HG02623 (cell line): ENCODE data around the gene ZNF837.
"Not testable (repeated sequence)": the region's sequence is repeated elsewhere in the genome, so short reads cannot be mapped to it uniquely, and the experiment has no call there.

Experiments used
- ATAC-seq: cut with Tn5 transposase; IDR thresholded peaks from one replicate; pipeline ENCODE4 v1.9.1; 2021; ENCODE audit warnings: moderate library complexity; ENCODE audit not compliant: unreplicated experiment

ZNF837 gene

GRCh38 chr19:58380662-58381459 is at the start of gene ZNF837:
Gene ZNF837 (minus strand): TSS chr19:58381030. CDS start chr19:58369332, 11,698 bp downstream.
- ATAC-seq: peak; percentile 78

GRCh38 chr19:58429745-58430144 is 48.9 kb upstream of the ZNF837 start:
- no peak for ATAC-seq

GRCh38 chr19:58428617-58429016 is 47.8 kb upstream of the ZNF837 start:
- no peak for ATAC-seq

GRCh38 chr19:58417071-58417470 is 36.2 kb upstream of the ZNF837 start:
- ATAC-seq: no peak

- ATAC-seq: no peak
Observed at GRCh38 chr19:58416604-58417003, 35.8 kb upstream of the ZNF837 start.

- no peak for ATAC-seq
Observed at GRCh38 chr19:58409010-58409790, 28.4 kb upstream of the ZNF837 start.

- ATAC-seq: peak; percentile 93
Observed at GRCh38 chr19:58408152-58409009, 27.6 kb upstream of the ZNF837 start, which contains the start of gene ZNF584. Gene ZNF584 (plus strand): TSS chr19:58408649. CDS start chr19:58409148, 499 bp downstream.

GRCh38 chr19:58407658-58408151 is 26.9 kb upstream of the ZNF837 start:
- ATAC-seq: no peak

- no peak for ATAC-seq
Observed at GRCh38 chr19:58406818-58407657, 26.2 kb upstream of the ZNF837 start.

- ATAC-seq: not testable (repeated sequence)
Observed at GRCh38 chr19:58403920-58404478, 23.2 kb upstream of the ZNF837 start.

GRCh38 chr19:58401840-58402421 is 21.1 kb upstream of the ZNF837 start:
- ATAC-seq: no peak

GRCh38 chr19:58400916-58401839 is 20.3 kb upstream of the ZNF837 start:
- peak; percentile 95 for ATAC-seq

- ATAC-seq: no peak
Observed at GRCh38 chr19:58400316-58400915, 19.6 kb upstream of the ZNF837 start.

GRCh38 chr19:58399903-58400302 is 19.1 kb upstream of the ZNF837 start:
- ATAC-seq: no peak

- ATAC-seq: no peak
Observed at GRCh38 chr19:58398545-58398944, 17.7 kb upstream of the ZNF837 start.

GRCh38 chr19:58398087-58398486 is 17.3 kb upstream of the ZNF837 start:
- ATAC-seq: no peak

GRCh38 chr19:58397533-58398037 is 16.8 kb upstream of the ZNF837 start:
- no peak for ATAC-seq
